Measurements from ENCODE around the gene ANKRD65.
"Not testable (repeated sequence)": the region's sequence is repeated elsewhere in the genome, so short reads cannot be mapped to it uniquely, and the experiment has no call there.

Gene ANKRD65

GRCh38 chr1:1393014-1393413, 28.1 kb downstream of the ANKRD65 start:
- DNase-seq: no peak

GRCh38 chr1:1391225-1391624, 29.9 kb downstream of the ANKRD65 start:
- no peak for DNase-seq

DNA sequence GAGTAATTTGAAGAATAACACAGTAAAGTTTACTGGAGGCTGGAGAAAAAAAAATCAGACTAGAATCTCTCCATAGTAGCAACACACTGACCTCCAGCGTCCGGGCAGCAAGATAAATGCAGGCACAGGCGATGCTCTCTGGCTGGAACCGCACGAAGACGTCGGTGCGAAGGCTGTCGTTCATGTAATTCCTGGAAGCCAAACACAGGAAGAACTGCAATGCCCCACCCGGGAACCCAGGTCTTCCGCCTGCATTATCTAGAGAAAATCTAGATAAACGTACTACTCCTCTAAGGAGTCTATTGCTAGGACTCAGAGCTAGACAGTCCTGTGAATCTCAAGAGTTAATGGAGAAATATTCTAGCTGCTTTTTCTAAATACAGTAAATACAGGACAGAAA, 30.4 kb downstream of the ANKRD65 start:
- no peak for DNase-seq

GRCh38 chr1:1388078-1388472, 33.0 kb downstream of the ANKRD65 start:
- DNase-seq: no peak

DNA sequence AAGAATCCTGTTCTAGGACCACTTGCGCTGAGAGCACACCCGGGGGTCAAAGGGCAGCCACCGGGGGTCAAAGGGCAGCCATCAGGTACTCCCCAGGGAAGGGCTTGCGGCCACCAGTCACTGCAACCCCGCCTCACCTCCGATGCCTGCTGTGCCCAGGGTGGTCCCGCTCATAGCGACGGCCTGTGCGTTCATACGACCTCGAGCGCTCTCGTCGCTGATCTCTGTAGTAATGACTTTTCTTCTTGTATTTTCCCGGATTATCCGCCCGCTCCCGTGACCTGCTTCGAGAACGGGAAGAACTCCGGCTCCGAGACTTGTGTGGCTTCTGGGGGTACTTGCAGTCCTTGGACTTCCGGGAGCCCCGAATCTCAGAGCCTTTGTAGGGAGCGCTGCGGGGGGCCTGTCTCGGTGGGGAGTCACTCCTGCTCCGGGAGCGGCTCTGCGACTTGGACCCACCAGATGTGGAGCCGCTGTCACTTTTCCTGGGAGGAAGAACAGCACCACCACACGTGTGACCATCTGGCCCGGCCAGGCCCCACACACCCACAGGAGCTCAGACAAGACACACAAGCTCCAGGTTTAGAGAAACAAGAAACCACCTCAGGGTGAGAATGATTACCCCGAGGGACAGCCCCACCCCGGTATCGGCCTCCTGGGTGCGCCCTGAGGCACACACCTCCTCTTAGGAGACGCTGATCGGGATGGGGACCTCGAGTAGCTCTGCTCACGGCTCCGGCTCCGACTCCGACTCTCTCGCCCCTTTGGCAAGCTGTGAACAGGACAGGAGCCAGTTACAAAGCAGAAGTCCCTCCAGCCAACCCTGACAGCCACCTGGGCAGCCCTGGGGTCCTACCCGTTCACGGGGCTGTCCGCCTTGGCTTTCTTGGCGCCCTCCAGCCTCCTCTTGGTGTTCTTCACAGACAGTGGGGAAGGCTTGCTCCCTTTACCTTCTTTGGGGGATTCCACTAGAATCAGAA, 33.7 kb downstream of the ANKRD65 start:
- DNase-seq: no peak

GRCh38 chr1:1385931-1386330, 35.1 kb downstream of the ANKRD65 start:
- DNase-seq: no peak

DNA sequence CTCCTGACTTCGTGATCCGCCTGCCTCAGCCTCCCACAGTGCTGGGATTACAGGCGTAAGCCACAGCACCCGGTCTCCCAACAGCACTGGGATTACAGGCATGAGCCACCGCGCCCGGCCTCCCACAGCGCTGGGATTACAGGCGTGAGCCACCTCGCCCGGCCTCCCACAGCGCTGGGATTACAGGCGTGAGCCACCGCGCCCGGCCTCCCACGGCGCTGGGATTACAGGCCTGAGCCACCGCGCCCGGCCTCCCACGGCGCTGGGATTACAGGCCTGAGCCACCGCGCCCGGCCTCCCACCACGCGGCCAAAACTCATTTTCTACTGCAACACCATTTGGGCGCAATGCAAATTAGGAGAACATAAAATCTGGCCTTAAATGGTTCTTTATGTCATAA, 35.7 kb downstream of the ANKRD65 start:
- DNase-seq: not testable (repeated sequence)

DNA sequence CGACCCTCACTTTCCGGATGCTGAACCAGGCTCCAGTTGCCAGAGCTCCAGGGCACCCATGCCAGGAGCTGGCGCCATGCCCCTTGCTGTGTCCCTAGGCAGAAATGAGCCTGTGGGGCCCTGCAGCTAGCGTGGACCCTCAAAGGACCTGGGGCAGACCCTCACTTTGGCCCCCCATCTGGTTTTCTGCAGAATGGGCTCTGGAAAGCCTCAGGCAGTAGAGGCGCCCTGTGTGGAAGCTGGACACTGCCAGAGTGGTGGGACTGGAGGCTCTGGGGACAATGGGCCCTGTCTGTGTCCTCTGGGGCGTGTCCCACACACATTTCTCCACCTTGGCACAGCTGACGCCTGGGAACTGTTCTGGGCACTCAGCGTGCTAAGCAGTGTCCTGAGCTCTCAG, 39.8 kb downstream of the ANKRD65 start:
- DNase-seq: no peak

DNA sequence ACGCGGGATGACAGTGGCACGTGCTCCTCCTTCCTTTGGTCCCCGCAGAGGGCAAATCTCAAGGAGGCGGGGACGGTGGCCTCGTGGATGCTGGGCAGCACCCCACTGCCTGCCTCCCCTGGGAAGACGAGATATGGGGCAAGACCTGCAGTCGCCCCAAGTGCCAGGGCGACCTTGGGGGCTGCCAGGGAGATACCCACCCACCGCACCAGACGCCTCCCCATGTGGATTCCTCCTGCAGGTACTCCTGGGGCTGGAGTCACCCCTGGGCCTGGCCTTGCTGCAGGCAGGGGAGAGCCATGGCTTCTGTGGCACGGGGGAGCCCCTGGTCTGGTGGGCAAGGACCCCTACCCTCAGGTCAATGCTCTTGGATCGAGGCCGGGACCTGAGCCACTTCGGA, 40.2 kb downstream of the ANKRD65 start:
- DNase-seq: no peak

DNA sequence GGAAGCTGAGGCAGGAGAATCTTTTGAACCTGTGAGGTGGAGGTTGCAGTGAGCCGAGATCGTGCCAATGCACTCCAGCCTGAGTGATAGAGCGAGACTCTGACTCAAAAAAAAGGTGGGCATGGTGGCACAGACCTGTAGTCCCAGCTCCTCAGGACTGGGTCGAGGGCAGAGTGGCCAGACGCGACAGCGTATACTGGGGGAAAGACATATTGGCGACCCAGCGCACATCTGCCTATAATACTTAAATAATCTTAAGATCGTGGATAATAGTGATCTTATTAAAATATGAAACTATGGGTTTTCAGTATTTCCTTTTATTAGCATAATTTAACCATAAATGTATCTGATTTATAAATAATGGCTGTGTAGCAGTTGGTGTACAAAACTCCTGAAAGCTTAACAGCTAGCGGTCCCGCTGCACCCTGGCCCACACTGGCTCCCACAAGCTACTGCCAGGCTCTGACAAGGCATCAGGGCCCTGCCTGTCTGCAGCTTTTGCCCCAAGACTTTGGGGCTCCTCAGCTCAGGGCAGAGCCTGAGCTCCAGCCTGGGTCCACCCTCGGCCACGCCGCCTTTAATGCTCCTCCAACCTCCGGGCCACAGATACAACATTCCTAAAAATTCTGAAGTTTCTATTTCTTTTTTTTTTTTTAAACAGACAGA, 43.4 kb downstream of the ANKRD65 start:
- DNase-seq: no peak

GRCh38 chr1:1376551-1377226, 44.4 kb downstream of the ANKRD65 start:
- DNase-seq: no peak

- DNase-seq: peak; percentile 86 to 90 (median 87)
Measured at GRCh38 chr1:1374929-1375662, 46.0 kb downstream of the ANKRD65 start, which contains the start of gene AURKAIP1. Gene AURKAIP1 (minus strand): TSS chr1:1375207. CDS start chr1:1374756, 451 bp downstream.

DNA sequence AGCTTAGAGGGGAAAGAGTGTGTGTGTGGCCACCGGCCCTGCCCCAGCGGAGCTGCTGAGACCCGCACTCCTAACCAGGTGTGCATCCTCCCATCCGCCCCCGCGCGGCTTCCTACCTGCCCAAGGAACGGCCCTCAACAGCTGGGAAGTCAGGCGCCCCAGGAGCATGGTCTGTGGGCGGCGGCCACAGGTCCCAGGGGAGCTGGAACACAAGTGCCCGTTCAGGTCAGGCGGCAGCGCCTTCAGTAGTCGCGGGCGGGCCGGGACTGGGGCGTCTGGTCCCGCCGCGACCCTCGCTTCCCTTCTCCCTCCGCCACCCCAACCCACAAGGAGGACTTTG, 46.5 kb downstream of the ANKRD65 start:
- DNase-seq: no peak

GRCh38 chr1:1373815-1374588, 47.1 kb downstream of the ANKRD65 start:
- DNase-seq: no peak

GRCh38 chr1:1373051-1373814, 47.8 kb downstream of the ANKRD65 start:
- DNase-seq: no peak

GRCh38 chr1:1371746-1372711, 49.0 kb downstream of the ANKRD65 start:
- DNase-seq: peak; percentile 51 to 76 (median 69)

- DNase-seq: peak in 2 of 4 experiments; percentile 21 to 44
Measured at GRCh38 chr1:1371364-1371745, 49.7 kb downstream of the ANKRD65 start.

GRCh38 chr1:1370771-1371300, 50.2 kb downstream of the ANKRD65 start:
- no peak for DNase-seq

- not testable (repeated sequence) for DNase-seq
Measured at GRCh38 chr1:1370094-1370493, 51.0 kb downstream of the ANKRD65 start.

All from activated naive CD4-positive, alpha-beta T cell (primary cell).